NCI-H1417 (cell line): ENCODE results near the gene TCERG1L.
A peak's percentile ranks its signal among the peaks of the same experiment; 100 is the strongest.

ENCODE experiments used
- DNase-seq, 3 experiments: peaks; one replicate each; lab custom pipeline; 2025; lab: John Stamatoyannopoulos, UW

The TCERG1L gene

DNA sequence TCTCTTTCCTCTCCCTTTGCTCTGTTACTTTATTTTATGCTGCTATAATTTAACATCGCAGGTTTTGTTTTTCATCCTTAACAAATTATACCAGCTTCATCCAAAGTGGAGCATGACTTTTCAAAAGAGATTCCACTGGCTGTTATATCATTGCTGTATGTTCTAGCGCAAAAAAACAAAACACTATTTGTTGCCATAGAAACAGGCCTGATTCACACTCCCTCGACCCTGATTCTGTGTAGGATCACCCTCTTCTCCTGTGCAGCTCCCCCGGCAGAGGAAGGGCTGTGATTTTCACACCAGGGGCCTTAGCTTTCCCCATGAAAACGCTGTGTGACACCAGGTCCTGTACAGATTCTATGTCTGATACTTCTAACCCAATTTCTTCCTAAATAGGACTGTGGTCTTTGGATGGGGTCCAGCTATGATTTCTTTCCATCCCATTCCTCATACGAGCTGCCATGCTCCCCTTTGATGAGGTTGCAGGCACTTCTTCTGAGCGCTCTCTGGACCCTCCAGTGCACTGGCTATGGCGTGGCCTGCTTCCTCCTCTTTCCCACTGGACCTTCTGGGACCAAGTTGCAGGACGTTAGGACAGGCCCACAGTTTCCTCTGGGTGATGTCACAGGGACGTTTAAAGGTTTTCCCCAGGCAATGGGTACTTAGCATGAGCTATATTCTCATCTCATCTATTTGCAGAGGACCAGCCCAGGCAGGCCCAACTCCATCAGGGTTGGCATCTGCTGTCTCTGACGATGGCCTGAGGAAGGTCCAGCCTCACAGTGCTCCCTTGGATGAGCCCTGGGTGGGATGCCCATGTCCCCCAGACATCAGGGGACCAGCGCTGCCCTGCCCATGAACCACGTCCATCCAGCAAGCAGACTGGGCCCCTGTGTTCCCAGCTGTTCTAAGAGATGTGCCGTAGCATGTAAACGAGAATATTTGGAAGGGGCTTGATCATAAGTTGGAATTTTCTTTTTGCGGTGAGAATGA lies 210.8 kb downstream of the TCERG1L start:
- DNase-seq = peak in 1 of 3 experiments; percentile 28

- no peak for DNase-seq
Measured at GRCh38 chr10:131099028-131099726, 212.3 kb downstream of the TCERG1L start.

GRCh38 chr10:131098416-131098952 lies 213.0 kb downstream of the TCERG1L start:
- DNase-seq = no peak

- DNase-seq = no peak
Measured at GRCh38 chr10:131096031-131096430, 215.5 kb downstream of the TCERG1L start.

GRCh38 chr10:131095313-131095580 lies 216.3 kb downstream of the TCERG1L start:
- DNase-seq = no peak

GRCh38 chr10:131094527-131095312 lies 216.8 kb downstream of the TCERG1L start:
- DNase-seq = peak; percentile 11 to 76 (median 68)

- DNase-seq = no peak
Measured at GRCh38 chr10:131093795-131094366, 217.6 kb downstream of the TCERG1L start.

DNA sequence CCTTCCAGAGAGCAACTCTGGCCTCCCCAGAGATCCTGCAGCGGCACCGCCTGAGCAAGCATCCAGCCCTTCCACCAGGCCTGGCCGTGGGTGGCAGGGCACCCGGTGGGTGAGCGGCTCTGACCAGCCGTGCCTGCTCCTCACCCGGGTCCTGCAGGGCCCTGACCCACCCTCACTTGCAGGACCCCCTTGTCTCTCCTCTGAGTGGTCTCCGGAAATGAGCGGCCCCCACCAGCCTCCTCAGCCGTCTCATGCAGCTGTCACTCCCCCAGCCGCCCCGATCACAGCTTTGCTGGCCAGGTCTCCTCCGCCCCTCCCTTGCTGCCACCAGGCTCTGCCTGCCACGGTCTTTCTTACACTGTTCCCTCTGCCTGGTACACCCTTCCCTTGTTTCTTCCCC lies 218.2 kb downstream of the TCERG1L start:
- no peak for DNase-seq

GRCh38 chr10:131092876-131093275 lies 218.6 kb downstream of the TCERG1L start:
- no peak for DNase-seq

GRCh38 chr10:131092386-131092785 lies 219.1 kb downstream of the TCERG1L start:
- no peak for DNase-seq

DNA sequence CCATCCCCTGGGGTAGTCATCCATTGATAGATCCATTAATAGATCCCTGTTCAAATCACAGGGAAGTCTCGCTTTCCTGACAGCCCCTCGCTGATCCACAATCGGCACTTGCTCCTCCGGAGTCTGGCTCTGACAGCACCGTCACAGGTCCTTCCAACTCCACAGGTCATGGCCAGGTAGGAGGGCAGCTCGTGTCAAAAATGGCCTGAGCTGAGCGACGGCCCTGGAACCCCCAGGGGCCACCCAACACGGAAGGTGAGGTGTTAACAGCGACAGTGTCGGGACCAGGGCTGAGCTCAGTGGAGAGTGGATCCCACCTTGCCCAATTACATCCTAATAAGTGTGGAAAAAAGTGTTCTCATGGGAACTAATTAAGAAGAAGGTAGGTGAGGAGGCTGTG lies 219.8 kb downstream of the TCERG1L start:
- DNase-seq = no peak

- DNase-seq = peak; percentile 51 to 89 (median 82)
Measured at GRCh38 chr10:131090761-131091661, 220.5 kb downstream of the TCERG1L start.

GRCh38 chr10:131089861-131090260 lies 221.7 kb downstream of the TCERG1L start:
- DNase-seq = no peak

DNA sequence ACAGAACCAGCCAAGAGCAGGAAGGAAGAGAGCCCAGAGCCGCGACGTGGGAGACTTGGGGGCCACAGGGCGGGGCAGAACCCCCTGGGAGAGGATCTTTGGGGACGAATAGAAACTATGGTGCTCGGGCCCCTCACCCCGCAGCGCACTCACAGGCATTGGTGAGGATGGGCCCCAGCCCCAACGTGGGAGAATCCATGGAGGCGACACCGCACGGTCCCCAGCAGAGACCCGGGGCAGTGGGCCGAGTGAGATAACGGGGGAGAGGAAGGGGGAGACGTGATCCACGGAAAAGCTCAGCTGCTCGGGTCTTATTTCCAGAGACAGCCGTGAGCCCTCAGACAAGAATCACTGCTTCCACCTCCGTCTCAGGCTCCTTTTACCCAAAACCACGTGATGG lies 222.4 kb downstream of the TCERG1L start:
- DNase-seq = no peak

- no peak for DNase-seq
Measured at GRCh38 chr10:131088619-131089018, 222.9 kb downstream of the TCERG1L start.

GRCh38 chr10:131087464-131088215 lies 223.9 kb downstream of the TCERG1L start:
- DNase-seq = no peak

DNA sequence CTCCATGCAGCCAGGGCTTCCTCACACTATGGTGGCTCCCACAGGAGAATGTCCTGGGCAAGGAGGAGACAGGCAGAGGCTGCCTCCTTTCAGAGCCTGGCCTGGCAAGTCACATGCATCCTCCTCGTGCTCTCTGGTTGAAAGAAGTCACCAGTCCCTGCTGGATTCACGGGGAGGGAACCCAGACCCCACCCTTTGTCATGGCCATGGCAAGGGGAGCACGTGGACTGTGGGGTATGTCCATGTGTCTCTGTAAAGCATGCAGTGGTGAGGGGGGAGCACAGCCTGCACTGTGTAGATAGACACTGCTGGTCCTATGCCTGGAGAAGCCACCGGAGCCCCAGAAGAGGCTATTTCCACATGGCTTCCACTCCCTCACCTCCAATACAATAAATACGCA lies 225.0 kb downstream of the TCERG1L start:
- no peak for DNase-seq

DNA sequence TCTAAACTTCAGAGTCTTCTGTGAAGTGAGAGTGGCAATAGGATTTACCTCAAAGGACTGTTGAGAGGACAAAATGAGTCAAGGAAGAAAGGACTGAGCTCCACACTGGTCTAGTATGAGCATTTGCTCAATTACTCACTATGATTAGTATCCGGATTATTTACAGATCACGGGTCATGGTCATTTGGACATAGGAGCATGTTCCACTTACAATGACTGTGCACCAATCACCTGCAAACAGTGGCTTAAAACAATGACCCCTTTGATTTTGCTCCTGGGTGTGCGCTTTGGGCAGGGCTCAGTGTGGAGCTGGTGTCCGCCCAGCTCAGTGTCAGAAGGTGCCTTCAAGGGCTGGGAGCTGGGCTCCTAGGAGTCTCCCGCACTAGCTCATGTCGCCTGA lies 225.4 kb downstream of the TCERG1L start:
- DNase-seq = no peak

DNA sequence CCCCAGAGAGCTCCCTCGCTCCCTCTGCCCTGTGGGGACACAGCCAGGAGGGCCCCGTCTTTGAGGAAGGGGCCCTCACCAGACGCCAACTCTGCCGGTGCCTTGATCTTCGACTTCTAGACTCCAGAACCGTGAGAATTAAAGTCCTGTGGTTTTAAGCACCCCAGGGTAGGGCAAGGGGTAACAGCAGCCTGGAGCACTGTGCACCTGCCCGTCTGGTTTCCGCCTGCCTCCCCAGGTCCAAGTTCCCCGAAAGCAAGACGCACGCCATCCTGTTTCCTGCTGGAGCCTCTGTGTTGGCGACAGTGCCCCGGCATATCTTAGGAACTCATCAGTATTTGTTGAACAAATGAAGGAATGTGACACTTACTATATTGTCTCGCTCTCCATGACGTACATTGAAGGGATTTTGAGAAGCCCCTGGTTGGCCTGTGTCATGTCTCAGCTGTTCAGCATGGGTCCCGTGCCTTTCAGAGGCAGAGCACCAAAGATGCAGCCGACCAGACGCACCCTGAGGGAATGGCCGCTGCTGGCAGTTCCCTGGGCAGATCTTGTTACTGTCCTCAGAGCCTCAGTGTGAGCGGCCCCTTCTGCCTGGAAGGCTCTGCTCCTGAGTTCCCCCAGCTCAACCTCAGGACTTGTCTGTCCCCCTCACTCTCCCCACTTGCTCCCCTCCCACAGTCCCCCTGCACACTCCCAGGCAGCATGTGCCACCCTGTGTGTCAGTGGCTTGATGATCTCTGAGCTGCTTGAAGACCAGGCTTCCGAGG lies 226.2 kb downstream of the TCERG1L start:
- no peak for DNase-seq
